ENCODE results near the gene PHYHD1. TPM values are rescaled to one million over a fixed set of nuclear protein-coding genes. Genes with fewer than 3 reads are reported as not detected.
A peak's percentile ranks its signal among the peaks of the same experiment; 100 is the strongest.

The PHYHD1 gene
- total and polyA plus RNA-seq, 7 donors = 1.6 to 30.5 (median 15.5) TPM

- intact Hi-C loops (cut with DNase I) = no loop called here
- Histone ChIP-seq H3K4me3 (no peak overlapping the region), H3K9me3 (no peaks in the 10 kb centered on the region), H3K27me3 (no peaks in the 10 kb centered on the region), H3K4me1 (peaks cover 0 to 92% (median 84%) of the 10 kb centered on the region in 4 donors), H3K27ac (peak overlapping the region; percentile 65 to 88 (median 78)), H3K36me3 (peaks cover 8 to 41% (median 20%) of the 10 kb centered on the region in 4 donors)
- 86 to 88% methylated on average over 23 of the region's 23 CpGs for WGBS, 2 donors
- TF ChIP-seq POLR2A (IDR thresholded peaks at IDR 0.05) (no peak), CTCF (IDR thresholded peaks at IDR 0.05) (no peak), POLR2AphosphoS5 (IDR thresholded peaks at IDR 0.05) (no peak), EP300 (IDR thresholded peaks at IDR 0.05) (no peak)
- DNase-seq = no peak
Observed at GRCh38 chr9:128913995-128914772, 6.6 kb upstream of the PHYHD1 start.

- DNase-seq = peak; percentile 81
- intact Hi-C loops (cut with DNase I) = no loop called here
Observed at GRCh38 chr9:128916204-128916603, 4.6 kb upstream of the PHYHD1 start.

GRCh38 chr9:128916745-128917144 lies 4.0 kb upstream of the PHYHD1 start:
- WGBS, 2 donors = 89 to 91% methylated on average over 11 of the region's 11 CpGs

More at GRCh38 chr9:128916204-128916603, 4.6 kb upstream of the PHYHD1 start:
- Histone ChIP-seq H3K4me1 (peaks cover 0 to 91% (median 84%) of the 10 kb centered on the region in 4 donors), H3K9me3 (no peaks in the 10 kb centered on the region), H3K27ac (peak overlapping the region; percentile 76 to 88 (median 82)), H3K4me3 (no peak overlapping the region), H3K36me3 (peaks cover 4 to 25% (median 10%) of the 10 kb centered on the region in 4 donors), H3K27me3 (no peaks in the 10 kb centered on the region)
- 93% methylated on average over 18 of the region's 18 CpGs for WGBS, 2 donors
- TF ChIP-seq POLR2A (IDR thresholded peaks at IDR 0.05) (no peak), CTCF (IDR thresholded peaks at IDR 0.05) (no peak), EP300 (IDR thresholded peaks at IDR 0.05) (no peak), POLR2AphosphoS5 (IDR thresholded peaks at IDR 0.05) (peak in 1 of 4 donors; percentile 47)

GRCh38 chr9:128917151-128917849 lies 3.5 kb upstream of the PHYHD1 start:
- Histone ChIP-seq H3K27me3 (no peaks in the 10 kb centered on the region), H3K9me3 (no peaks in the 10 kb centered on the region), H3K27ac (peak overlapping the region; percentile 76 to 88 (median 82)), H3K36me3 (peaks cover 4 to 25% (median 10%) of the 10 kb centered on the region in 4 donors), H3K4me1 (peaks cover 0 to 90% (median 80%) of the 10 kb centered on the region in 4 donors), H3K4me3 (no peak overlapping the region)
- no peak for TF ChIP-seq CTCF (IDR thresholded peaks at IDR 0.05)
- peak; percentile 40 to 62 (median 48) for TF ChIP-seq POLR2AphosphoS5 (IDR thresholded peaks at IDR 0.05)
- WGBS, 2 donors = 67 to 79% methylated on average over 26 of the region's 26 CpGs
- DNase-seq = peak; percentile 93
- intact Hi-C loops (cut with DNase I) = no loop called here

More at GRCh38 chr9:128916745-128917144, 4.0 kb upstream of the PHYHD1 start:
- intact Hi-C loops (cut with DNase I) = no loop called here
- peaks cover 4 to 25% (median 10%) of the 10 kb centered on the region in 4 donors for H3K36me3 ChIP-seq
- TF ChIP-seq POLR2A (IDR thresholded peaks at IDR 0.05) = no peak
- no peak for TF ChIP-seq EP300 (IDR thresholded peaks at IDR 0.05)
- no peak for TF ChIP-seq CTCF (IDR thresholded peaks at IDR 0.05)
- no peak for TF ChIP-seq POLR2AphosphoS5 (IDR thresholded peaks at IDR 0.05)
- no peak for DNase-seq
- H3K4me3 ChIP-seq = no peak overlapping the region
- no peaks in the 10 kb centered on the region for H3K9me3 ChIP-seq
- peak overlapping the region; percentile 76 to 88 (median 82) for H3K27ac ChIP-seq
- peaks cover 0 to 91% (median 84%) of the 10 kb centered on the region in 4 donors for H3K4me1 ChIP-seq
- H3K27me3 ChIP-seq = no peaks in the 10 kb centered on the region
